SJSA1 (cell line): ENCODE data around the gene SELENBP1. TPM values are rescaled to one million over a fixed set of nuclear protein-coding genes. Genes with fewer than 3 reads are reported as not detected.

Experiments used
- DNase-seq, 2 experiments: peaks; one replicate each; pipeline ENCODE4 v3.0.0-alpha.2; 2015 to 2020; ENCODE audit warnings: low spot score in 2 of 2, low read depth in 1 of 2
- H3K27ac ChIP-seq: fragments of 250-450 bp; sonication (Bioruptor Pico); 2 replicates; pipeline ENCODE4 v1.5.1; 2020; ENCODE audit warnings: mild to moderate bottlenecking, moderate library complexity
- H3K27me3 ChIP-seq: fragments of 250-450 bp; sonication (Bioruptor Pico); replicated peaks from 2 replicates; pipeline ENCODE4 v1.5.1; 2020; ENCODE audit warnings: mild to moderate bottlenecking, moderate library complexity
- H3K36me3 ChIP-seq: fragments of 250-450 bp; sonication (Bioruptor Pico); 2 replicates; pipeline ENCODE4 v1.5.1; 2020; ENCODE audit warnings: mild to moderate bottlenecking
- H3K4me1 ChIP-seq: fragments of 250-450 bp; sonication (Bioruptor Pico); replicated peaks from 2 replicates; pipeline ENCODE4 v1.6.1; 2021; ENCODE audit warnings: mild to moderate bottlenecking
- H3K4me3 ChIP-seq: fragments of 250-450 bp; sonication (Bioruptor Pico); 2 replicates; pipeline ENCODE4 v1.5.1; 2020; ENCODE audit warnings: mild to moderate bottlenecking
- H3K9me3 ChIP-seq: fragments of 250-450 bp; sonication (Bioruptor Pico); replicated peaks from 2 replicates; pipeline ENCODE4 v1.5.1; 2020; ENCODE audit warnings: mild to moderate bottlenecking
- total RNA-seq: library from RNA; depleted of rRNA; stranded (reverse); fragments of >200 nt; shearing (Covaris generic); gene quantifications from 2 replicates; pipeline ENCODE4 v1.2.3, GENCODE V29; 2014

Gene SELENBP1
- total RNA-seq, 1 experiment from 2014 or later = 21.6 TPM

- H3K9me3 ChIP-seq = no peaks in the 10 kb centered on the region
- peaks cover 16% of the 10 kb centered on the region for H3K4me1 ChIP-seq
- H3K36me3 ChIP-seq = peaks cover 30% of the 10 kb centered on the region
- no peaks in the 10 kb centered on the region for H3K27me3 ChIP-seq
- H3K4me3 ChIP-seq = peak overlapping the region; percentile 55
- DNase-seq = peak in 1 of 2 experiments; percentile 38
- peak overlapping the region; percentile 93 for H3K27ac ChIP-seq
Observed at GRCh38 chr1:151346082-151346768, 26.3 kb downstream of the SELENBP1 start.

- DNase-seq = no peak
- Histone ChIP-seq H3K27ac (no peak overlapping the region), H3K36me3 (peaks cover 30% of the 10 kb centered on the region), H3K4me3 (no peak overlapping the region), H3K9me3 (no peaks in the 10 kb centered on the region), H3K27me3 (no peaks in the 10 kb centered on the region), H3K4me1 (peaks cover 19% of the 10 kb centered on the region)
Observed at GRCh38 chr1:151344291-151344690, 28.2 kb downstream of the SELENBP1 start.

GRCh38 chr1:151343587-151343986, 28.9 kb downstream of the SELENBP1 start:
- Histone ChIP-seq H3K9me3 (no peaks in the 10 kb centered on the region), H3K27me3 (no peaks in the 10 kb centered on the region)

GRCh38 chr1:151342569-151342968, 29.9 kb downstream of the SELENBP1 start:
- Histone ChIP-seq H3K36me3 (peaks cover 30% of the 10 kb centered on the region), H3K27me3 (no peaks in the 10 kb centered on the region), H3K4me3 (no peak overlapping the region), H3K4me1 (peaks cover 13% of the 10 kb centered on the region), H3K27ac (no peak overlapping the region), H3K9me3 (no peaks in the 10 kb centered on the region)
- no peak for DNase-seq

More at GRCh38 chr1:151343587-151343986, 28.9 kb downstream of the SELENBP1 start:
- Histone ChIP-seq H3K4me3 (no peak overlapping the region), H3K4me1 (peaks cover 19% of the 10 kb centered on the region), H3K27ac (no peak overlapping the region), H3K36me3 (peaks cover 30% of the 10 kb centered on the region)
- DNase-seq = no peak

- Histone ChIP-seq H3K27me3 (no peaks in the 10 kb centered on the region), H3K9me3 (no peaks in the 10 kb centered on the region), H3K4me1 (peaks cover 11% of the 10 kb centered on the region), H3K27ac (no peak overlapping the region), H3K4me3 (no peak overlapping the region), H3K36me3 (peaks cover 30% of the 10 kb centered on the region)
- no peak for DNase-seq
Observed at GRCh38 chr1:151342021-151342420, 30.5 kb downstream of the SELENBP1 start.

GRCh38 chr1:151340870-151341754, 31.4 kb downstream of the SELENBP1 start:
- no peaks in the 10 kb centered on the region for H3K27me3 ChIP-seq
- no peak overlapping the region for H3K27ac ChIP-seq
- DNase-seq = peak; percentile 77 to 78

GRCh38 chr1:151336556-151336955, 35.9 kb downstream of the SELENBP1 start:
- Histone ChIP-seq H3K27me3 (no peaks in the 10 kb centered on the region), H3K4me3 (no peak overlapping the region), H3K9me3 (no peaks in the 10 kb centered on the region), H3K36me3 (no peaks in the 10 kb centered on the region), H3K27ac (no peak overlapping the region), H3K4me1 (peaks cover 4% of the 10 kb centered on the region)
- DNase-seq = no peak

More at GRCh38 chr1:151340870-151341754, 31.4 kb downstream of the SELENBP1 start:
- Histone ChIP-seq H3K4me1 (peaks cover 7% of the 10 kb centered on the region), H3K4me3 (no peak overlapping the region), H3K9me3 (no peaks in the 10 kb centered on the region), H3K36me3 (peaks cover 29% of the 10 kb centered on the region)

GRCh38 chr1:151334822-151335221, 37.7 kb downstream of the SELENBP1 start:
- H3K27ac ChIP-seq = no peak overlapping the region
- H3K9me3 ChIP-seq = no peaks in the 10 kb centered on the region
- DNase-seq = no peak
- H3K27me3 ChIP-seq = no peaks in the 10 kb centered on the region
- no peak overlapping the region for H3K4me3 ChIP-seq
- no peaks in the 10 kb centered on the region for H3K4me1 ChIP-seq
- no peaks in the 10 kb centered on the region for H3K36me3 ChIP-seq

- Histone ChIP-seq H3K27ac (peak overlapping the region; percentile 98), H3K27me3 (no peaks in the 10 kb centered on the region), H3K4me1 (peaks cover 34% of the 10 kb centered on the region), H3K9me3 (no peaks in the 10 kb centered on the region), H3K36me3 (peaks cover 34% of the 10 kb centered on the region), H3K4me3 (peak overlapping the region; percentile 55)
- no peak for DNase-seq
Observed at GRCh38 chr1:151327903-151328674, 44.4 kb downstream of the SELENBP1 start.

- Histone ChIP-seq H3K9me3 (no peaks in the 10 kb centered on the region), H3K4me3 (peak within 1 kb of the TSS; percentile 55), H3K4me1 (peaks cover 34% of the 10 kb centered on the region), H3K27ac (peak within 1 kb of the TSS; percentile 98), H3K27me3 (no peaks in the 10 kb centered on the region), H3K36me3 (peaks cover 41% of the 10 kb centered on the region)
- DNase-seq = peak; percentile 96 to 99
Observed at GRCh38 chr1:151327223-151327902, 45.1 kb downstream of the SELENBP1 start, which contains the start of gene PI4KB. Gene PI4KB, minus strand, starts transcription at chr1:151327416. Its CDS starts 10,935 bp downstream, at chr1:151316481.

GRCh38 chr1:151326619-151327222, 45.8 kb downstream of the SELENBP1 start:
- peak; percentile 60 to 66 for DNase-seq
- Histone ChIP-seq H3K9me3 (no peaks in the 10 kb centered on the region), H3K4me1 (peaks cover 34% of the 10 kb centered on the region), H3K27me3 (no peaks in the 10 kb centered on the region), H3K36me3 (peaks cover 47% of the 10 kb centered on the region), H3K27ac (peak overlapping the region; percentile 98), H3K4me3 (peak overlapping the region; percentile 55)

GRCh38 chr1:151325646-151326429, 46.7 kb downstream of the SELENBP1 start:
- no peaks in the 10 kb centered on the region for H3K9me3 ChIP-seq
- DNase-seq = peak; percentile 55 to 73
- peaks cover 34% of the 10 kb centered on the region for H3K4me1 ChIP-seq
- H3K4me3 ChIP-seq = peak overlapping the region; percentile 55
- no peaks in the 10 kb centered on the region for H3K27me3 ChIP-seq
- H3K36me3 ChIP-seq = peaks cover 51% of the 10 kb centered on the region
- H3K27ac ChIP-seq = peak overlapping the region; percentile 98
